HCT116 (cell line): ENCODE measurements around the gene ASIC1. TPM values are rescaled to one million over a fixed set of nuclear protein-coding genes. Genes with fewer than 3 reads are reported as not detected.

Experiments used
- ATAC-seq: fragments of 200-7000 bp; cut with Tn5 transposase; 2 replicates; pipeline ENCODE4 v1.9.1; 2020; ENCODE audit warnings: mild to moderate bottlenecking, moderate library complexity
- BruUV-seq: library from RNA; stranded (reverse); fragments of 400-500 nt; replicated peaks from 2 replicates; lab custom pipeline; 2021; lab: Mats Ljungman, UMichigan
- CTCF ChIA-PET: fragments of 300-600 bp; sonication (Branson Sonifier 250); formaldehyde crosslinking; loops from one replicate; lab custom pipeline; 2021; ENCODE audit warnings: antibody characterized with exemption; lab: Charles Lee
- POLR2A ChIA-PET: fragments of 300-600, 350-600 bp; sonication (Branson Sonifier 250); formaldehyde crosslinking; loops from one replicate; lab custom pipeline; 2021; ENCODE audit warnings: antibody characterized with exemption; lab: Charles Lee
- RAD21 ChIA-PET, 2 experiments: fragments of 300-600 bp; sonication (Branson Sonifier 250); formaldehyde crosslinking; loops; one replicate each; lab custom pipeline; 2023; ENCODE audit warnings: low total read pairs in 2 of 2; ENCODE audit not compliant: uncharacterized antibody in 2 of 2, unreplicated experiment in 2 of 2, low non-redundant PET in 1 of 2; lab: Charles Lee
- DNase-seq: peaks from one replicate; pipeline ENCODE4 v3.0.0-alpha.2; 2010; ENCODE audit warnings: low read depth, low spot score
- H2AFZ ChIP-seq: fragments of 200-600 bp; shearing (Covaris generic), sonication (generic); 2 replicates; pipeline ENCODE4 v1.6.1; 2017; ENCODE audit warnings: low read depth, mixed run types, mixed read lengths, antibody characterized with exemption, low read length; ENCODE audit not compliant: poor library complexity, severe bottlenecking
- H3K27ac ChIP-seq: 2 replicates; pipeline ENCODE4 v1.5.1; 2012; ENCODE audit warnings: low read depth, low read length
- H3K27me3 ChIP-seq: fragments of 200-600 bp; sonication (generic); 2 replicates; pipeline ENCODE4 v1.6.1; 2016; ENCODE audit warnings: mixed run types, low read length, mixed read lengths; ENCODE audit not compliant: insufficient read depth
- H3K36me3 ChIP-seq, 2 experiments: fragments of 200-500 bp in 1 of 2; fragments of 200-600 bp in 1 of 2; sonication (Bioruptor generic) in 1 of 2; sonication (generic) in 1 of 2; 2 replicates each; pipeline versions ENCODE4 v1.5.1 to v1.6.1; 2014 to 2016; ENCODE audit warnings: low read length in 2 of 2, inconsistent platforms in 1 of 2, mixed read lengths in 1 of 2, mixed run types in 1 of 2; ENCODE audit not compliant: insufficient read depth in 2 of 2, control insufficient read depth in 1 of 2
- H3K4me1 ChIP-seq, 2 experiments: fragments of 200-600 bp in 1 of 2; sonication (generic) in 1 of 2; 2 replicates each; pipeline versions ENCODE4 v1.5.1 to v1.6.1; 2012 to 2017; ENCODE audit warnings: low read length in 2 of 2, inconsistent platforms in 1 of 2, mild to moderate bottlenecking in 1 of 2, mixed read lengths in 1 of 2, mixed run types in 1 of 2, moderate library complexity in 1 of 2; ENCODE audit not compliant: insufficient read depth in 2 of 2, control insufficient read depth in 1 of 2
- H3K4me2 ChIP-seq: fragments of 200-600 bp; sonication (generic); 2 replicates; pipeline ENCODE4 v1.6.1; 2017; ENCODE audit warnings: mixed run types, low read length, mixed read lengths
- H3K4me3 ChIP-seq, 2 experiments: fragments of 200-600 bp in 1 of 2; sonication (generic) in 1 of 2; replicated peaks in 1 of 2; 2 replicates each; pipeline ENCODE4 v1.5.1; 2011 to 2016; ENCODE audit warnings: low read length in 2 of 2, control low read depth in 1 of 2, low read depth in 1 of 2, mild to moderate bottlenecking in 1 of 2, mixed read lengths in 1 of 2, mixed run types in 1 of 2
- H3K79me2 ChIP-seq: fragments of 200-600 bp; sonication (generic); 2 replicates; pipeline ENCODE4 v1.6.1; 2017; ENCODE audit warnings: mild to moderate bottlenecking, mixed run types, low read length, moderate library complexity, mixed read lengths; ENCODE audit not compliant: insufficient read depth
- H3K9ac ChIP-seq: fragments of 200-600 bp; sonication (generic); 2 replicates; pipeline ENCODE4 v1.6.1; 2016; ENCODE audit warnings: low read length, mixed read lengths
- H3K9me2 ChIP-seq: fragments of 200-600 bp; sonication (generic), shearing (Covaris generic); 2 replicates; pipeline ENCODE4 v1.6.1; 2017; ENCODE audit warnings: mixed run types, mild to moderate bottlenecking, moderate library complexity; ENCODE audit not compliant: insufficient read depth
- H3K9me3 ChIP-seq, 2 experiments: fragments of 200-500 bp in 1 of 2; fragments of 200-600 bp in 1 of 2; sonication (Bioruptor generic) in 1 of 2; sonication (generic) in 1 of 2; 2 replicates each; pipeline ENCODE4 v1.6.1; 2014 to 2017; ENCODE audit warnings: low read length in 2 of 2, mixed read lengths in 2 of 2, inconsistent platforms in 1 of 2, low read depth in 1 of 2, mild to moderate bottlenecking in 1 of 2, mixed run types in 1 of 2, moderate library complexity in 1 of 2; ENCODE audit not compliant: control insufficient read depth in 1 of 2, insufficient read depth in 1 of 2
- H4K20me1 ChIP-seq: fragments of 200-600 bp; sonication (generic), shearing (Covaris generic); 2 replicates; pipeline ENCODE4 v1.6.1; 2017; ENCODE audit warnings: mixed run types, mild to moderate bottlenecking, moderate library complexity; ENCODE audit not compliant: insufficient read depth
- ATF3 ChIP-seq: IDR thresholded peaks from 2 replicates; pipeline ENCODE4 v1.6.1; 2012
- CEBPB ChIP-seq: IDR thresholded peaks from 2 replicates; pipeline ENCODE4 v1.6.1; 2012; ENCODE audit warnings: low read depth
- CTCF ChIP-seq, 3 experiments: fragments of 200-600 bp in 1 of 3; sonication (generic) in 1 of 3; IDR thresholded peaks in 2 of 3; conservative IDR thresholded peaks in 1 of 3; 2 replicates each; pipeline ENCODE4 v1.5.1; 2012 to 2017; ENCODE audit warnings: low read depth in 2 of 3, low read length in 2 of 3, antibody characterized with exemption in 1 of 3, borderline replicate concordance in 1 of 3, control low read depth in 1 of 3, mild to moderate bottlenecking in 1 of 3, mixed read lengths in 1 of 3, mixed run types in 1 of 3, moderate library complexity in 1 of 3; ENCODE audit not compliant: insufficient read depth in 1 of 3
- ELF1 ChIP-seq: IDR thresholded peaks from 2 replicates; pipeline ENCODE4 v1.6.1; 2012; ENCODE audit warnings: low read depth, borderline replicate concordance
- FOSL1 ChIP-seq: IDR thresholded peaks from 2 replicates; pipeline ENCODE4 v1.6.1; 2012; ENCODE audit warnings: low read depth
- JUND ChIP-seq: IDR thresholded peaks from 2 replicates; pipeline ENCODE4 v1.6.1; 2012
- MAX ChIP-seq: IDR thresholded peaks from 2 replicates; pipeline ENCODE4 v1.6.1; 2012
- POLR2A ChIP-seq: IDR thresholded peaks from 2 replicates; pipeline ENCODE4 v1.7.0; 2011; ENCODE audit warnings: borderline replicate concordance; ENCODE audit not compliant: insufficient read depth, insufficient read length; ENCODE audit errors: extremely low read depth
- POLR2AphosphoS5 ChIP-seq: IDR thresholded peaks from 2 replicates; pipeline ENCODE4 v1.6.1; 2011; ENCODE audit warnings: mild to moderate bottlenecking, low read depth, low read length, moderate library complexity
- RAD21 ChIP-seq: IDR thresholded peaks from 2 replicates; pipeline ENCODE4 v1.6.1; 2012; ENCODE audit warnings: low read depth, mild to moderate bottlenecking
- REST ChIP-seq: IDR thresholded peaks from 2 replicates; pipeline ENCODE4 v1.6.1; 2012; ENCODE audit warnings: low read depth
- SP1 ChIP-seq: IDR thresholded peaks from 2 replicates; pipeline ENCODE4 v1.6.1; 2012; ENCODE audit warnings: low read depth
- SRF ChIP-seq: IDR thresholded peaks from 2 replicates; pipeline ENCODE4 v1.6.1; 2012; ENCODE audit warnings: low read depth
- TCF7L2 ChIP-seq: IDR thresholded peaks from 2 replicates; pipeline ENCODE4 v1.7.0; 2011; ENCODE audit warnings: borderline replicate concordance, inconsistent platforms; ENCODE audit not compliant: insufficient read depth, insufficient read length; ENCODE audit errors: extremely low read depth
- YY1 ChIP-seq: IDR thresholded peaks from 2 replicates; pipeline ENCODE4 v1.6.1; 2011; ENCODE audit warnings: low read length, low read depth, moderate library complexity, mild to moderate bottlenecking; ENCODE audit not compliant: insufficient replicate concordance; ENCODE audit errors: extremely low read depth
- ZBTB33 ChIP-seq: IDR thresholded peaks from 2 replicates; pipeline ENCODE4 v1.6.1; 2011; ENCODE audit warnings: mild to moderate bottlenecking, low read length, moderate library complexity; ENCODE audit not compliant: insufficient replicate concordance; ENCODE audit errors: extremely low read depth
- ZFX ChIP-seq: fragments of 450-650 bp; IDR thresholded peaks from 2 replicates; pipeline ENCODE4 v1.6.1; 2017
- ZNF274 ChIP-seq: fragments of 200-500 bp; sonication (Bioruptor generic); IDR thresholded peaks from 2 replicates; pipeline ENCODE4 v1.6.1; 2014; ENCODE audit warnings: mild to moderate bottlenecking, low read depth, low read length, inconsistent platforms
- intact Hi-C: fragments of 100-400 bp; cut with micrococcal nuclease; formaldehyde crosslinking; loops from 2 replicates; pipeline ENCODE4 v1.10.0; 2022
- total RNA-seq: library from RNA; stranded (reverse); gene quantifications from one replicate; pipeline ENCODE4 v1.2.1, GENCODE V29; 2021; ENCODE audit not compliant: unreplicated experiment

ASIC1 gene
- total RNA-seq, 1 experiment from 2014 or later, result 28.9 TPM

- no peaks in the 10 kb centered on the region for H3K27me3 ChIP-seq
- peaks cover 0 to 13% of the 10 kb centered on the region in 2 experiments; a peak in 2 of 4 replicates for H3K36me3 ChIP-seq
- H3K4me2 ChIP-seq, result no peak overlapping the region
- ChIA-PET RAD21 (no interaction called here), POLR2A (no interaction called here), CTCF (no interaction called here)
- no TSS peak for BruUV-seq
- DNase-seq (no peak), ATAC-seq (peak; percentile 42; the same call in 1 of the 2 replicates)
- H3K27ac ChIP-seq, result no peak overlapping the region
- H4K20me1 ChIP-seq, result no peaks in the 10 kb centered on the region
- no peak overlapping the region for H3K9ac ChIP-seq
- no peaks in the 10 kb centered on the region for H3K9me3 ChIP-seq
- intact Hi-C loops, result no loop called here
- TF ChIP-seq FOSL1, result no peak
- no peak for TF ChIP-seq YY1
- no peak for TF ChIP-seq POLR2A
- TF ChIP-seq MAX, result no peak
- no peak for TF ChIP-seq ATF3
- no peak for TF ChIP-seq ELF1
- TF ChIP-seq CTCF (IDR thresholded peaks at IDR 0.05 in 2 of 3, conservative IDR thresholded peaks at IDR 0.05 in 1 of 3; ENCODE audit: borderline replicate concordance in 1 of 3, insufficient read depth in 1 of 3, low read depth in 2 of 3, low read length in 2 of 3), result no peak
- TF ChIP-seq TCF7L2, result no peak
- no peak for TF ChIP-seq JUND
- TF ChIP-seq SP1, result no peak
- no peak for TF ChIP-seq REST
- no peak for TF ChIP-seq POLR2AphosphoS5
- no peak for TF ChIP-seq CEBPB
- no peak for TF ChIP-seq RAD21
- TF ChIP-seq ZFX, result no peak
- no peak for TF ChIP-seq ZBTB33
- TF ChIP-seq SRF, result no peak
- TF ChIP-seq ZNF274, result no peak
- no peaks in the 10 kb centered on the region for H3K9me2 ChIP-seq
- H3K79me2 ChIP-seq, result peaks cover 38% of the 10 kb centered on the region
- no peak overlapping the region for H2AFZ ChIP-seq
- H3K4me1 ChIP-seq, result no peaks in the 10 kb centered on the region
- no peak overlapping the region for H3K4me3 ChIP-seq
Measured at GRCh38 chr12:50119387-50119786, 62.0 kb downstream of the ASIC1 start.
